Measurements from ENCODE around the gene GIMAP5.
A peak's percentile ranks its signal among the peaks of the same experiment; 100 is the strongest.

The GIMAP5 gene

DNA sequence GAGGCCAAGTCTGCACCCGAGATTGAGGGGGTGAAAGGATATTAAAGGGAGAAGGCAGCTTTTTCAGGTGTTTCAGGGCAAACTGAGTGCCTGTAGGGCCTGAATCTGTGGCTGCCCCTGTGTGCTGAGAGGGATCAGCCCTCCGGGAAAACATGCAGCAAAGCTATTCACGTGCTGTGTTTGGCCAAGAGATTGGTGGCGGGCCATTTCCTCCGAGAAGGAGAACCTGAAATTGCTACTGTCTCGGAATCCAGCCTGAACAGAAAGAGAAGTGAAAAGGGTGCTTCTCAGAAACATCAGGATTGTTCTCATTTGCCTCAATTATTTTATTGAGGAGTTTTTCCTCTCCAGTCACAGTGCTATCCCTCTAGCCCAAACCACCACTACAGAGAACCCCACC, 16.0 kb downstream of the GIMAP5 start:
- TF ChIP-seq, protein P1, sequence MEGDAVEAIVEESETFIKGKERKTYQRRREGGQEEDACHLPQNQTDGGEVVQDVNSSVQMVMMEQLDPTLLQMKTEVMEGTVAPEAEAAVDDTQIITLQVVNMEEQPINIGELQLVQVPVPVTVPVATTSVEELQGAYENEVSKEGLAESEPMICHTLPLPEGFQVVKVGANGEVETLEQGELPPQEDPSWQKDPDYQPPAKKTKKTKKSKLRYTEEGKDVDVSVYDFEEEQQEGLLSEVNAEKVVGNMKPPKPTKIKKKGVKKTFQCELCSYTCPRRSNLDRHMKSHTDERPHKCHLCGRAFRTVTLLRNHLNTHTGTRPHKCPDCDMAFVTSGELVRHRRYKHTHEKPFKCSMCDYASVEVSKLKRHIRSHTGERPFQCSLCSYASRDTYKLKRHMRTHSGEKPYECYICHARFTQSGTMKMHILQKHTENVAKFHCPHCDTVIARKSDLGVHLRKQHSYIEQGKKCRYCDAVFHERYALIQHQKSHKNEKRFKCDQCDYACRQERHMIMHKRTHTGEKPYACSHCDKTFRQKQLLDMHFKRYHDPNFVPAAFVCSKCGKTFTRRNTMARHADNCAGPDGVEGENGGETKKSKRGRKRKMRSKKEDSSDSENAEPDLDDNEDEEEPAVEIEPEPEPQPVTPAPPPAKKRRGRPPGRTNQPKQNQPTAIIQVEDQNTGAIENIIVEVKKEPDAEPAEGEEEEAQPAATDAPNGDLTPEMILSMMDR (IDR thresholded peaks at IDR 0.05; ENCODE audit: low read depth, low read length, missing control alignments), result no peak
- no peaks in the 10 kb centered on the region for H3K36me3 ChIP-seq (replicated peaks)
- DNase-seq, result no peak
- H3K27ac ChIP-seq, result no peak overlapping the region
- in situ Hi-C loops (cut with HindIII; ENCODE audit: low pct_ligation_motif_present, low sequenced_read_pairs), result no loop called here
- no peaks in the 10 kb centered on the region for H3K27me3 ChIP-seq (replicated peaks)
- H3K4me3 ChIP-seq (ENCODE audit: low read depth, low read length), result no peak overlapping the region

DNA sequence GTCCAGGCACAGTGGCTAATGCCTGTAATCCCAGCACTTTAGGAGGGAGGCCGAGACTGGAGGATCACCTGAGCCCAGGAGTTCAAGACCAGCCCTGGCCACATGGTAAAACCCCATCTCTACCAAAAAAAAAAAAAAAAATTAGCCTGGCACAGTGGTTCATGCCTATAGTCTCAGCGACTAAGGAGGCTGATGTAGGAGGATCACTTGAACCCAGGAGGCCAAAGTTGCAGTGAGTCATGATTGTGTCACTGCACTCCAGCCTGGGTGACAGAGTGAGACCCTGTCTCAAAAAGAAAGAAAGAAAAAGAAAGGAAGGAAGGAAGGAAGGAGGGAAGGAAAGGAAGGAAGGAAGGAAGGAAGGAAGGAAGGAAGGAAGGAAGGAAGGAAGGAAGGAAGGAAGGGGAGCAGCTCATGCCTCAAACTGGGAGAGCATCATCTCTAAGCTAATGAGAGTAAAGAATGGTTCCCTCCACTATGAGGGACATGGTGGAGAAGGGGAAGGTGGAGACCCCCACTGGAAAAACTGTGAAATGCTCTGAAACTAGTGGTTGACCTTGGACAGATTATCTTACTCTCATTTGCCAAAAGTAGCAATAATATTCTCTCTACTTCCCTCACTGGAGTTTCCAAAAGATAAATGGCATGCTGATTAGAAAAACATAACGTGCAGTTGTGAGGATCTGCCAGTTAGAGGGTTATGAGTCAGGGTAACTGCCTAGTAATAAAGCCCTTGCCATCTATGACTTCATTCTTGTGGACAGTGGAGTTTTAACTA, 16.8 kb downstream of the GIMAP5 start:
- no peaks in the 10 kb centered on the region for H3K36me3 ChIP-seq (replicated peaks)
- DNase-seq, result no peak
- in situ Hi-C loops (cut with HindIII; ENCODE audit: low pct_ligation_motif_present, low sequenced_read_pairs), result no loop called here
- TF ChIP-seq, protein P1 (IDR thresholded peaks at IDR 0.05; ENCODE audit: low read depth, low read length, missing control alignments), result no peak
- H3K27me3 ChIP-seq (replicated peaks), result no peaks in the 10 kb centered on the region
- H3K27ac ChIP-seq, result no peak overlapping the region
- no peak overlapping the region for H3K4me3 ChIP-seq (ENCODE audit: low read depth, low read length)

DNA sequence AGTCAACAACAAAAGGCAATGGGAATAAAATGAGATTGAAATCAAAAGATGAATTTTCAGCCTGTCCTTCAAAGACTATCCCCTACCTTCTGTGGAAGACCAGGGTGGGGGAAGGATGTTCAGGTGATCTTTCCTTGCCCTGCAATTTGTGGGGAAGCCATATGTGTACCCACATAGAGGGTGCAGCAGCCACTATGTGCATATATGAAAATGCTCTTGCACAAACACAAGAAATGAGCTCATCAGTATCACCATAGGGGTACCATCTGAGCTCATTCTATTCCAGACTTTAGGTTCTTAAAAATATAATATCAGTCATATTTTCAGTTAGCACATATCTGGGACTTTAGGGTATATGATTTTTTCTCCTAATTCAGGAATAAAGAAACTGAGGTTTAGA, 17.7 kb downstream of the GIMAP5 start:
- no peak overlapping the region for H3K4me3 ChIP-seq (ENCODE audit: low read depth, low read length)
- H3K36me3 ChIP-seq (replicated peaks), result no peaks in the 10 kb centered on the region
- H3K27me3 ChIP-seq (replicated peaks), result no peaks in the 10 kb centered on the region
- TF ChIP-seq, protein P1 (IDR thresholded peaks at IDR 0.05; ENCODE audit: low read depth, low read length, missing control alignments), result no peak
- no peak overlapping the region for H3K27ac ChIP-seq
- in situ Hi-C loops (cut with HindIII; ENCODE audit: low pct_ligation_motif_present, low sequenced_read_pairs), result no loop called here
- no peak for DNase-seq

DNA sequence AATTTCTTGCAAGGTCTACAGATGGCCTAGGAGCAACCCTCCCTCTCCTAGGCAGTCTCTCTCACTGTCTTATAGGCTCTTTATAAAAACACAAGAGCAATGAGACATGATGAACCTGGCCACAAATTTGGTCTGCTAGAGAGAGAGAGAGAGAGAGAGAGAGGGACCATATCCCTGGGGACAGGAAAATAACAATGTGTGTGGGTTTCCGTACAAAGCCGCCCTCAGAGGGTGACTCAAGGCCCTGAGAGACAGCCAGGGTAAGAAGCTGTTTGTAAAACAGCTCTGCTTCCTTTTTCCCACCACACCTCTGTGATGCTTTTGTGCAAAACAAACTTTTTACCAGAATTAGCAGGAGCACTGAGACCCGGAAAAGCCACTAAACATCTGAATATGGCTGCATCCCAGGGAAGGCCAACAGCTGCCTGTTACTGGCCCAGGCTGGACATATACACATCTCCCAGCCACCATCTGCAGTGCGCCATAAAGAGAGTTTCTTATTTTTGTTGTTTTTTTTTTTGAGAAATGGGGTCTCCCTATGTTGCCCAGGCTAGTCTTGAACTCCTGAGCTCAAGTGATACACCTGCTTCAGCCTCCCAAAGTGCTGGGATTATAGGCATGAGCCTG, 18.4 kb downstream of the GIMAP5 start:
- Histone ChIP-seq H3K27ac (no peak overlapping the region), H3K4me3 (ENCODE audit: low read depth, low read length) (no peak overlapping the region), H3K36me3 (replicated peaks) (no peaks in the 10 kb centered on the region), H3K27me3 (replicated peaks) (no peaks in the 10 kb centered on the region)
- in situ Hi-C loops (cut with HindIII; ENCODE audit: low pct_ligation_motif_present, low sequenced_read_pairs), result no loop called here
- peak; percentile 10 for DNase-seq
- TF ChIP-seq, protein P1 (IDR thresholded peaks at IDR 0.05; ENCODE audit: low read depth, low read length, missing control alignments), result no peak

DNA sequence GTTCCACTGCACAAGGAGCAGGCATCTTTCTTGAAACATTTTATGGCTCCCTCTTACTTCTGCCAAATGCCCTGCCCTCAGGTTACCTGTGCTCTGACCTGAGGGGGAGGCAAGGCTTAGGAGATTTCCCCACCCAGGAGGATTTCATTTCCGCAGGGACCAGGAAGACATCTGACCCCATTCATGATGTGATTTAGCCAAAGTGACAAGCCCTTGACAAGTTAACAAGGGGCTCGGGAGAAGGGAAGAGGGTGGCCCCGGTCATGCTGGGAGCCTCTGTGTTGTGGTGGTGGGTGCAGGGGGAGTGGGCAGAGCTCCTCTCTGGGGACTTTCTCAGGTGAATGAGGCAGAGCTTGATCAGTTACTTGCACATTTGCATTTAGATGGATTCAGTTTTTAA, 18.9 kb downstream of the GIMAP5 start:
- DNase-seq, result no peak
- no peaks in the 10 kb centered on the region for H3K27me3 ChIP-seq (replicated peaks)
- TF ChIP-seq, protein P1 (IDR thresholded peaks at IDR 0.05; ENCODE audit: low read depth, low read length, missing control alignments), result no peak
- in situ Hi-C loops (cut with HindIII; ENCODE audit: low pct_ligation_motif_present, low sequenced_read_pairs), result no loop called here
- no peak overlapping the region for H3K4me3 ChIP-seq (ENCODE audit: low read depth, low read length)
- H3K27ac ChIP-seq, result no peak overlapping the region
- no peaks in the 10 kb centered on the region for H3K36me3 ChIP-seq (replicated peaks)
